ENCODE data around the gene XAF1.

Gene XAF1

GRCh38 chr17:6752068-6752909 is 3.6 kb upstream of the XAF1 start:
- no peak overlapping the region for H3K4me3 ChIP-seq (ENCODE audit: low read depth, low read length)
- TF ChIP-seq CTCF (IDR thresholded peaks at IDR 0.05; ENCODE audit: borderline replicate concordance, insufficient read depth, low read depth, low read length) = no peak

GRCh38 chr17:6753006-6753445 is 2.8 kb upstream of the XAF1 start:
- no peak for TF ChIP-seq CTCF (IDR thresholded peaks at IDR 0.05; ENCODE audit: borderline replicate concordance, insufficient read depth, low read depth, low read length)
- H3K4me3 ChIP-seq (ENCODE audit: low read depth, low read length) = no peak overlapping the region

DNA sequence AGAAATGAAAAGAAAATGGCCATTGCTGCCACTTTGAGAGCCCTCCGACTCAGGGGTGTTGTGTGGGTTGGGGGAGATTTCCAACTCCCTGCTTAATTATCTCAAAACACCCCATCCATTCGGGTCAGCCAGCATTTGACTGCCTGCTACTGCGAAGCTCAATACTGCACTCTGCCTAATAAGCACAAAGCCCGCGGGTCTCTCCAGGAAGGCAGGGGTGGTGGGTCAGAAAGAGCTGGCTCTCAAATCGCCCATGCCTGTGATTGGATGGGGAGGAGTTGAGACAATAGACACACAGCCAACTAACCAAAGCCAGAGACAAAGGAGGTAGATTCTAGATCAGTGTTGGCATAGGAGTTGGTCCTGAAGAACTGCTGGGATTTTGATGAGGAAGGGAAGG is 2.3 kb upstream of the XAF1 start:
- no peak for TF ChIP-seq CTCF (IDR thresholded peaks at IDR 0.05; ENCODE audit: borderline replicate concordance, insufficient read depth, low read depth, low read length)

GRCh38 chr17:6755281-6755680 is 565 bp upstream of the XAF1 start:
- H3K4me3 ChIP-seq (ENCODE audit: low read depth, low read length) = peak overlapping the region; percentile 62
- no peak for TF ChIP-seq CTCF (IDR thresholded peaks at IDR 0.05; ENCODE audit: borderline replicate concordance, insufficient read depth, low read depth, low read length)

More for the DNA sequence above, 2.3 kb upstream of the XAF1 start:
- no peak overlapping the region for H3K4me3 ChIP-seq (ENCODE audit: low read depth, low read length)

- no peak for TF ChIP-seq CTCF (IDR thresholded peaks at IDR 0.05; ENCODE audit: borderline replicate concordance, insufficient read depth, low read depth, low read length)
- peak overlapping the region; percentile 62 for H3K4me3 ChIP-seq (ENCODE audit: low read depth, low read length)
These were observed 682 bp downstream of the XAF1 start for GRCh38 chr17:6756425-6757031.

- H3K4me3 ChIP-seq (ENCODE audit: low read depth, low read length) = no peak overlapping the region
- no peak for TF ChIP-seq CTCF (IDR thresholded peaks at IDR 0.05; ENCODE audit: borderline replicate concordance, insufficient read depth, low read depth, low read length)
These were observed 1.9 kb downstream of the XAF1 start for GRCh38 chr17:6757747-6758146.

GRCh38 chr17:6761779-6762178 is 5.9 kb downstream of the XAF1 start:
- no peak overlapping the region for H3K4me3 ChIP-seq (ENCODE audit: low read depth, low read length)
- TF ChIP-seq CTCF (IDR thresholded peaks at IDR 0.05; ENCODE audit: borderline replicate concordance, insufficient read depth, low read depth, low read length) = no peak

Measured in GM12875 (cell line).